Vagina (tissue), 2 donors: ENCODE data around the gene ZFP37. TPM values are rescaled to one million over a fixed set of nuclear protein-coding genes. Genes with fewer than 3 reads are reported as not detected.
A peak's percentile ranks its signal among the peaks of the same experiment; 100 is the strongest.
"Not testable (repeated sequence)": the region's sequence is repeated elsewhere in the genome, so short reads cannot be mapped to it uniquely, and the experiment has no call there.

Source experiments
- DNase-seq, 2 donors: peaks; one replicate each; pipeline ENCODE4 v3.0.0-alpha.2; 2017; ENCODE audit errors: extremely low spot score in 2 of 2
- H3K27ac ChIP-seq: fragments of 200-600 bp; sonication (generic); one replicate; pipeline ENCODE4 v1.5.1; 2019
- H3K27me3 ChIP-seq: fragments of 200-600 bp; sonication (generic); one replicate; pipeline ENCODE4 v1.5.1; 2019
- H3K36me3 ChIP-seq, 2 donors: fragments of 200-600 bp; sonication (generic); one replicate each; pipeline ENCODE4 v1.5.1; 2017 to 2019
- H3K4me1 ChIP-seq: fragments of 200-600 bp; sonication (generic); one replicate; pipeline ENCODE4 v1.5.1; 2019
- H3K4me3 ChIP-seq, 2 donors: fragments of 200-600 bp; sonication (generic); 1 replicate in 1 of 2; 2 replicates in 1 of 2; pipeline ENCODE4 v1.5.1; 2016 to 2019
- H3K9me3 ChIP-seq: fragments of 200-600 bp; sonication (generic); one replicate; pipeline ENCODE4 v1.5.1; 2019
- CTCF ChIP-seq, 3 experiments: fragments of 450-650 bp in 2 of 3; fragments of 200-600 bp in 1 of 3; sonication (generic) in 1 of 3; IDR thresholded peaks; one replicate each; pipeline ENCODE4 v1.5.1; 2017 to 2019; ENCODE audit warnings: antibody characterized with exemption in 3 of 3, mild to moderate bottlenecking in 2 of 3, moderate library complexity in 2 of 3
- POLR2A ChIP-seq, 2 donors: fragments of 450-650 bp; IDR thresholded peaks; one replicate each; pipeline ENCODE4 v1.6.1; 2017; ENCODE audit warnings: antibody characterized with exemption in 2 of 2, mild to moderate bottlenecking in 2 of 2, moderate library complexity in 2 of 2
- POLR2AphosphoS5 ChIP-seq, 2 donors: sonication (generic); formaldehyde crosslinking; IDR thresholded peaks; one replicate each; pipeline ENCODE4 v1.9.0; 2017; ENCODE audit warnings: antibody characterized with exemption in 2 of 2, mild to moderate bottlenecking in 2 of 2, low read depth in 1 of 2; ENCODE audit not compliant: insufficient read depth in 1 of 2
- intact Hi-C: fragments of 100-400 bp; cut with DNase I; formaldehyde crosslinking; loops from one replicate; pipeline ENCODE4 v1.15.1; 2023
- total RNA-seq: library from RNA; depleted of rRNA; stranded (reverse); fragments of >200 nt; gene quantifications from one replicate; pipeline ENCODE4 v1.2.3, GENCODE V29; 2016

ZFP37 gene
- total RNA-seq, 1 donor from 2014 or later, result 3.7 TPM

GRCh38 chr9:113059581-113060284 is 3.2 kb upstream of the ZFP37 start:
- not testable (repeated sequence) for DNase-seq

GRCh38 chr9:113057193-113057592 is 669 bp upstream of the ZFP37 start:
- intact Hi-C loops, result no loop called here
- Histone ChIP-seq H3K36me3 (peaks cover 0 to 9% of the 10 kb centered on the region in 2 donors), H3K27me3 (no peaks in the 10 kb centered on the region), H3K9me3 (peaks cover 18% of the 10 kb centered on the region), H3K27ac (peak overlapping the region; percentile 68), H3K4me3 (peak overlapping the region; percentile 58 to 65), H3K4me1 (peaks cover 5% of the 10 kb centered on the region)
- DNase-seq, result no peak
- TF ChIP-seq POLR2AphosphoS5 (IDR thresholded peaks at IDR 0.05; ENCODE audit: insufficient read depth in 1 of 2, low read depth in 1 of 2) (no peak), POLR2A (IDR thresholded peaks at IDR 0.05) (no peak), CTCF (IDR thresholded peaks at IDR 0.05) (no peak)

More at GRCh38 chr9:113059581-113060284, 3.2 kb upstream of the ZFP37 start:
- intact Hi-C loops, H3K27me3 ChIP-seq, H3K4me1 ChIP-seq, H3K27ac ChIP-seq, H3K36me3 ChIP-seq, H3K9me3 ChIP-seq: not testable (repeated sequence)
- peak overlapping the region in 1 of 2 donors; percentile 16 for H3K4me3 ChIP-seq

- Histone ChIP-seq H3K4me3 (no peak overlapping the region), H3K36me3 (peaks cover 4 to 50% of the 10 kb centered on the region in 2 donors), H3K27ac (no peak overlapping the region), H3K9me3 (peaks cover 94% of the 10 kb centered on the region), H3K4me1 (no peaks in the 10 kb centered on the region), H3K27me3 (no peaks in the 10 kb centered on the region)
- no peak for DNase-seq
- no peak for TF ChIP-seq POLR2AphosphoS5 (IDR thresholded peaks at IDR 0.05; ENCODE audit: insufficient read depth in 1 of 2, low read depth in 1 of 2)
- intact Hi-C loops, result no loop called here
These were observed 13.5 kb downstream of the ZFP37 start for GRCh38 chr9:113042884-113043657.

GRCh38 chr9:113026200-113026599 is 30.3 kb downstream of the ZFP37 start:
- Histone ChIP-seq H3K9me3 (peaks cover 8% of the 10 kb centered on the region), H3K4me3 (no peak overlapping the region), H3K27me3 (no peaks in the 10 kb centered on the region), H3K27ac (no peak overlapping the region), H3K4me1 (no peaks in the 10 kb centered on the region), H3K36me3 (no peaks in the 10 kb centered on the region)
- TF ChIP-seq POLR2A (IDR thresholded peaks at IDR 0.05), result no peak
- no peak for TF ChIP-seq POLR2AphosphoS5 (IDR thresholded peaks at IDR 0.05; ENCODE audit: insufficient read depth in 1 of 2, low read depth in 1 of 2)
- TF ChIP-seq CTCF (IDR thresholded peaks at IDR 0.05), result no peak
- intact Hi-C loops, result no loop called here
- DNase-seq, result no peak

GRCh38 chr9:113018247-113018646 is 38.3 kb downstream of the ZFP37 start:
- no peaks in the 10 kb centered on the region for H3K9me3 ChIP-seq
- intact Hi-C loops, result no loop called here
- no peak for TF ChIP-seq CTCF (IDR thresholded peaks at IDR 0.05)
- H3K27me3 ChIP-seq, result no peaks in the 10 kb centered on the region
- no peaks in the 10 kb centered on the region for H3K36me3 ChIP-seq
- no peak overlapping the region for H3K27ac ChIP-seq
- H3K4me3 ChIP-seq, result no peak overlapping the region
- no peaks in the 10 kb centered on the region for H3K4me1 ChIP-seq
- DNase-seq, result no peak

- Histone ChIP-seq H3K27me3 (no peaks in the 10 kb centered on the region), H3K9me3 (no peaks in the 10 kb centered on the region), H3K36me3 (no peaks in the 10 kb centered on the region), H3K4me1 (no peaks in the 10 kb centered on the region), H3K4me3 (peak overlapping the region; percentile 30 to 48), H3K27ac (no peak overlapping the region)
- intact Hi-C loops, result no loop called here
- TF ChIP-seq CTCF (IDR thresholded peaks at IDR 0.05) (no peak), POLR2AphosphoS5 (IDR thresholded peaks at IDR 0.05; ENCODE audit: insufficient read depth in 1 of 2, low read depth in 1 of 2) (no peak), POLR2A (IDR thresholded peaks at IDR 0.05) (no peak)
- DNase-seq, result no peak
These were observed 44.0 kb downstream of the ZFP37 start for GRCh38 chr9:113012492-113012891.
